GM19025 (cell line): ENCODE data around the gene KIAA1217.

Experiments used
- ATAC-seq: cut with Tn5 transposase; IDR thresholded peaks from one replicate; pipeline ENCODE4 v1.9.1; 2021; ENCODE audit warnings: mild to moderate bottlenecking, low read depth, moderate library complexity; ENCODE audit not compliant: unreplicated experiment

KIAA1217 gene

GRCh38 chr10:24524314-24524713 lies 315.4 kb downstream of the KIAA1217 start:
- no peak for ATAC-seq

- ATAC-seq: no peak
Observed at GRCh38 chr10:24526085-24526649, 317.2 kb downstream of the KIAA1217 start.

- no peak for ATAC-seq
Observed at GRCh38 chr10:24528946-24529345, 320.0 kb downstream of the KIAA1217 start.

GRCh38 chr10:24531439-24531838 lies 322.5 kb downstream of the KIAA1217 start:
- ATAC-seq: no peak

- no peak for ATAC-seq
Observed at GRCh38 chr10:24533981-24534380, 325.0 kb downstream of the KIAA1217 start.

GRCh38 chr10:24536636-24537035 lies 327.7 kb downstream of the KIAA1217 start:
- ATAC-seq: no peak

GRCh38 chr10:24541239-24541753 lies 332.4 kb downstream of the KIAA1217 start:
- no peak for ATAC-seq

- no peak for ATAC-seq
Observed at GRCh38 chr10:24542314-24543270, 333.7 kb downstream of the KIAA1217 start.

GRCh38 chr10:24544776-24545175 lies 335.8 kb downstream of the KIAA1217 start:
- no peak for ATAC-seq

GRCh38 chr10:24545585-24545984 lies 336.6 kb downstream of the KIAA1217 start:
- no peak for ATAC-seq

- no peak for ATAC-seq
Observed at GRCh38 chr10:24550680-24551079, 341.7 kb downstream of the KIAA1217 start.

- ATAC-seq: no peak
Observed at GRCh38 chr10:24551161-24551560, 342.2 kb downstream of the KIAA1217 start.

- no peak for ATAC-seq
Observed at GRCh38 chr10:24552346-24553016, 343.5 kb downstream of the KIAA1217 start.

- no peak for ATAC-seq
Observed at GRCh38 chr10:24553051-24553612, 344.2 kb downstream of the KIAA1217 start.

- ATAC-seq: no peak
Observed at GRCh38 chr10:24554036-24554435, 345.1 kb downstream of the KIAA1217 start.

GRCh38 chr10:24556126-24556749 lies 347.3 kb downstream of the KIAA1217 start:
- ATAC-seq: no peak

GRCh38 chr10:24556750-24557742 lies 348.1 kb downstream of the KIAA1217 start:
- ATAC-seq: no peak

- no peak for ATAC-seq
Observed at GRCh38 chr10:24561453-24561852, 352.5 kb downstream of the KIAA1217 start.

- no peak for ATAC-seq
Observed at GRCh38 chr10:24568042-24568441, 359.1 kb downstream of the KIAA1217 start.
